Endothelial cell of umbilical vein (primary cell): ENCODE data around the gene PLD1.

Experiments
- CTCF ChIP-seq, 2 donors: IDR thresholded peaks; 1 replicate in 1 of 2; 2 replicates in 1 of 2; pipeline ENCODE4 v1.5.1; 2011; ENCODE audit warnings: low read length in 2 of 2, mild to moderate bottlenecking in 2 of 2, moderate library complexity in 2 of 2, control low read depth in 1 of 2, inconsistent platforms in 1 of 2, low read depth in 1 of 2; ENCODE audit not compliant: insufficient read depth in 1 of 2; ENCODE audit errors: extremely low read depth in 1 of 2
- EZH2 ChIP-seq: IDR thresholded peaks from 2 replicates; pipeline ENCODE4 v1.6.1; 2012; ENCODE audit warnings: borderline replicate concordance, low read depth, mild to moderate bottlenecking, moderate library complexity, low read length, inconsistent platforms; ENCODE audit not compliant: severe bottlenecking
- FOS ChIP-seq: IDR thresholded peaks from 2 replicates; pipeline ENCODE4 v1.6.1; 2011; ENCODE audit warnings: mild to moderate bottlenecking, low read length, moderate library complexity, borderline replicate concordance; ENCODE audit not compliant: insufficient read depth
- GATA2 ChIP-seq: IDR thresholded peaks from 2 replicates; pipeline ENCODE4 v1.7.0; 2011; ENCODE audit warnings: low read depth, mild to moderate bottlenecking, moderate library complexity, mixed read lengths, low read length; ENCODE audit not compliant: insufficient read length, insufficient read depth
- JUN ChIP-seq: IDR thresholded peaks from 2 replicates; pipeline ENCODE4 v1.6.1; 2011; ENCODE audit warnings: borderline replicate concordance, low read depth; ENCODE audit not compliant: insufficient read length, insufficient read depth
- MAX ChIP-seq: IDR thresholded peaks from 2 replicates; pipeline ENCODE4 v1.6.1; 2011; ENCODE audit not compliant: insufficient read depth, insufficient read length
- MYC ChIP-seq: IDR thresholded peaks from one replicate; pipeline ENCODE4 v1.6.1; 2011; ENCODE audit warnings: mild to moderate bottlenecking, low read depth, low read length
- POLR2A ChIP-seq: IDR thresholded peaks from 2 replicates; pipeline ENCODE4 v1.6.1; 2012; ENCODE audit warnings: low read depth, mild to moderate bottlenecking, control low read depth, low read length
- POLR2AphosphoS5 ChIP-seq: IDR thresholded peaks from 2 replicates; pipeline ENCODE4 v1.6.1; 2012; ENCODE audit warnings: low read depth, mild to moderate bottlenecking, control low read depth, low read length, moderate library complexity; ENCODE audit not compliant: insufficient read depth

GRCh38 chr3:171807806-171808205 lies 2.5 kb downstream of the PLD1 start:
- TF ChIP-seq POLR2A = no peak
- no peak for TF ChIP-seq CTCF (IDR thresholded peaks at IDR 0.05; ENCODE audit: extremely low read depth in 1 of 2, insufficient read depth in 1 of 2, low read depth in 1 of 2, low read length in 2 of 2)
- TF ChIP-seq EZH2 = no peak
- no peak for TF ChIP-seq POLR2AphosphoS5
- no peak for TF ChIP-seq GATA2
- no peak for TF ChIP-seq MAX
- no peak for TF ChIP-seq JUN
- no peak for TF ChIP-seq MYC
- TF ChIP-seq FOS = no peak
